Measurements from ENCODE around the gene CORO7.
"Not testable (repeated sequence)": the region's sequence is repeated elsewhere in the genome, so short reads cannot be mapped to it uniquely, and the experiment has no call there.

CORO7 gene

GRCh38 chr16:4336701-4337539 is 79.5 kb downstream of the CORO7 start:
- H4K20me1 ChIP-seq (ENCODE audit: insufficient read depth, low read length), result peaks cover 51% of the 10 kb centered on the region
- peaks cover 8% of the 10 kb centered on the region; the same call in 1 of the 2 replicates for H3K79me2 ChIP-seq (ENCODE audit: insufficient read depth, low read length)
- H3K9me3 ChIP-seq (ENCODE audit: insufficient read depth, low read length, severe bottlenecking), result no peaks in the 10 kb centered on the region
- no peak overlapping the region for H3K27ac ChIP-seq (ENCODE audit: low read length)
- no peak for TF ChIP-seq EZH2 (IDR thresholded peaks at IDR 0.05; ENCODE audit: borderline replicate concordance, low read depth, low read length, severe bottlenecking)
- TF ChIP-seq CTCF (IDR thresholded peaks at IDR 0.05; ENCODE audit: borderline replicate concordance, extremely low read depth, low read length, poor library complexity, severe bottlenecking), result no peak
- no peak overlapping the region for H3K9ac ChIP-seq (ENCODE audit: low read depth, low read length)
- DNase-seq, result no peak
- no peaks in the 10 kb centered on the region for H3K4me1 ChIP-seq (ENCODE audit: insufficient read depth, low read length)
- no peak for ATAC-seq (ENCODE audit: insufficient read depth, low read depth)
- H3K36me3 ChIP-seq (ENCODE audit: insufficient read depth, low read length), result peaks cover 31% of the 10 kb centered on the region
- H2AFZ ChIP-seq (ENCODE audit: low read depth, low read length), result no peak overlapping the region
- no peak overlapping the region for H3K4me2 ChIP-seq (ENCODE audit: insufficient read depth, low read length)
- H3K4me3 ChIP-seq (ENCODE audit: low read depth in 1 of 2, low read length in 2 of 2), result no peak overlapping the region
- no peaks in the 10 kb centered on the region for H3K27me3 ChIP-seq (ENCODE audit: insufficient read depth, low read length, poor library complexity)

- ATAC-seq (ENCODE audit: insufficient read depth, low read depth) (no peak), DNase-seq (no peak)
- TF ChIP-seq CTCF (IDR thresholded peaks at IDR 0.05; ENCODE audit: borderline replicate concordance, extremely low read depth, low read length, poor library complexity, severe bottlenecking) (no peak), EZH2 (IDR thresholded peaks at IDR 0.05; ENCODE audit: borderline replicate concordance, low read depth, low read length, severe bottlenecking) (no peak)
- Histone ChIP-seq H3K9ac (ENCODE audit: low read depth, low read length) (no peak overlapping the region), H3K4me2 (ENCODE audit: insufficient read depth, low read length) (no peak overlapping the region), H3K4me3 (ENCODE audit: low read depth in 1 of 2, low read length in 2 of 2) (no peak overlapping the region), H3K79me2 (ENCODE audit: insufficient read depth, low read length) (no peaks in the 10 kb centered on the region), H3K36me3 (ENCODE audit: insufficient read depth, low read length) (peaks cover 17% of the 10 kb centered on the region), H3K9me3 (ENCODE audit: insufficient read depth, low read length, severe bottlenecking) (no peaks in the 10 kb centered on the region), H3K4me1 (ENCODE audit: insufficient read depth, low read length) (no peaks in the 10 kb centered on the region), H3K27me3 (ENCODE audit: insufficient read depth, low read length, poor library complexity) (no peaks in the 10 kb centered on the region), H3K27ac (ENCODE audit: low read length) (no peak overlapping the region), H4K20me1 (ENCODE audit: insufficient read depth, low read length) (peaks cover 34% of the 10 kb centered on the region), H2AFZ (ENCODE audit: low read depth, low read length) (no peak overlapping the region)
These were observed 81.5 kb downstream of the CORO7 start for GRCh38 chr16:4334724-4335495.

- not testable (repeated sequence) for DNase-seq; H3K79me2 ChIP-seq (ENCODE audit: insufficient read depth, low read length); H3K4me3 ChIP-seq (ENCODE audit: low read depth in 1 of 2, low read length in 2 of 2); H2AFZ ChIP-seq (ENCODE audit: low read depth, low read length); H3K9me3 ChIP-seq (ENCODE audit: insufficient read depth, low read length, severe bottlenecking); H3K36me3 ChIP-seq (ENCODE audit: insufficient read depth, low read length); H3K4me1 ChIP-seq (ENCODE audit: insufficient read depth, low read length); H3K9ac ChIP-seq (ENCODE audit: low read depth, low read length); H3K4me2 ChIP-seq (ENCODE audit: insufficient read depth, low read length); H3K27me3 ChIP-seq (ENCODE audit: insufficient read depth, low read length, poor library complexity); ATAC-seq (ENCODE audit: insufficient read depth, low read depth); H3K27ac ChIP-seq (ENCODE audit: low read length)
- H4K20me1 ChIP-seq (ENCODE audit: insufficient read depth, low read length), result peaks cover 24% of the 10 kb centered on the region
These were observed 82.7 kb downstream of the CORO7 start for GRCh38 chr16:4333714-4334113.

GRCh38 chr16:4333308-4333638 is 83.1 kb downstream of the CORO7 start:
- Histone ChIP-seq H3K79me2 (ENCODE audit: insufficient read depth, low read length) (no peaks in the 10 kb centered on the region), H2AFZ (ENCODE audit: low read depth, low read length) (no peak overlapping the region), H3K27ac (ENCODE audit: low read length) (no peak overlapping the region), H3K9me3 (ENCODE audit: insufficient read depth, low read length, severe bottlenecking) (no peaks in the 10 kb centered on the region), H3K9ac (ENCODE audit: low read depth, low read length) (no peak overlapping the region), H3K36me3 (ENCODE audit: insufficient read depth, low read length) (peaks cover under 1% of the 10 kb centered on the region; the same call in 1 of the 2 replicates), H3K4me3 (ENCODE audit: low read depth in 1 of 2, low read length in 2 of 2) (no peak overlapping the region), H3K27me3 (ENCODE audit: insufficient read depth, low read length, poor library complexity) (no peaks in the 10 kb centered on the region), H3K4me1 (ENCODE audit: insufficient read depth, low read length) (no peaks in the 10 kb centered on the region), H4K20me1 (ENCODE audit: insufficient read depth, low read length) (peaks cover 19% of the 10 kb centered on the region), H3K4me2 (ENCODE audit: insufficient read depth, low read length) (no peak overlapping the region)
- DNase-seq, result no peak
- ATAC-seq (ENCODE audit: insufficient read depth, low read depth), result no peak
- no peak for TF ChIP-seq EZH2 (IDR thresholded peaks at IDR 0.05; ENCODE audit: borderline replicate concordance, low read depth, low read length, severe bottlenecking)
- TF ChIP-seq CTCF (IDR thresholded peaks at IDR 0.05; ENCODE audit: borderline replicate concordance, extremely low read depth, low read length, poor library complexity, severe bottlenecking), result no peak
